ENCODE measurements around the gene KCNJ6. TPM values are rescaled to one million over a fixed set of nuclear protein-coding genes. Genes with fewer than 3 reads are reported as not detected.

The KCNJ6 gene
- total RNA-seq, 1 experiment from 2014 or later: not detected

- no peaks in the 10 kb centered on the region for H3K36me3 ChIP-seq (ENCODE audit: control insufficient read depth in 1 of 2, insufficient read depth in 2 of 2, low read length in 2 of 2)
- POLR2A ChIA-PET: no interaction called here
- no peak for TF ChIP-seq EGR1 (IDR thresholded peaks at IDR 0.05; ENCODE audit: low read depth)
- TF ChIP-seq FOSL1 (IDR thresholded peaks at IDR 0.05; ENCODE audit: low read depth): no peak
- no peak for TF ChIP-seq YY1 (IDR thresholded peaks at IDR 0.05; ENCODE audit: extremely low read depth, insufficient replicate concordance, low read depth, low read length)
- TF ChIP-seq, protein P1, sequence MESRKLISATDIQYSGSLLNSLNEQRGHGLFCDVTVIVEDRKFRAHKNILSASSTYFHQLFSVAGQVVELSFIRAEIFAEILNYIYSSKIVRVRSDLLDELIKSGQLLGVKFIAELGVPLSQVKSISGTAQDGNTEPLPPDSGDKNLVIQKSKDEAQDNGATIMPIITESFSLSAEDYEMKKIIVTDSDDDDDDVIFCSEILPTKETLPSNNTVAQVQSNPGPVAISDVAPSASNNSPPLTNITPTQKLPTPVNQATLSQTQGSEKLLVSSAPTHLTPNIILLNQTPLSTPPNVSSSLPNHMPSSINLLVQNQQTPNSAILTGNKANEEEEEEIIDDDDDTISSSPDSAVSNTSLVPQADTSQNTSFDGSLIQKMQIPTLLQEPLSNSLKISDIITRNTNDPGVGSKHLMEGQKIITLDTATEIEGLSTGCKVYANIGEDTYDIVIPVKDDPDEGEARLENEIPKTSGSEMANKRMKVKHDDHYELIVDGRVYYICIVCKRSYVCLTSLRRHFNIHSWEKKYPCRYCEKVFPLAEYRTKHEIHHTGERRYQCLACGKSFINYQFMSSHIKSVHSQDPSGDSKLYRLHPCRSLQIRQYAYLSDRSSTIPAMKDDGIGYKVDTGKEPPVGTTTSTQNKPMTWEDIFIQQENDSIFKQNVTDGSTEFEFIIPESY (IDR thresholded peaks at IDR 0.05; ENCODE audit: extremely low read depth, insufficient replicate concordance, low read length): no peak
- no peak for TF ChIP-seq POLR2AphosphoS5 (IDR thresholded peaks at IDR 0.05; ENCODE audit: low read depth, low read length)
- no peak for TF ChIP-seq TCF7L2 (IDR thresholded peaks at IDR 0.05; ENCODE audit: borderline replicate concordance, extremely low read depth, insufficient read depth, insufficient read length)
- TF ChIP-seq ZFX (IDR thresholded peaks at IDR 0.05): no peak
- no peak for TF ChIP-seq JUND (IDR thresholded peaks at IDR 0.05)
- TF ChIP-seq SIN3A (IDR thresholded peaks at IDR 0.05; ENCODE audit: low read depth): no peak
- TF ChIP-seq RAD21 (IDR thresholded peaks at IDR 0.05; ENCODE audit: low read depth): no peak
- no peak for TF ChIP-seq CEBPB (IDR thresholded peaks at IDR 0.05; ENCODE audit: low read depth)
- no TSS peak for BruUV-seq (replicated peaks)
- ATAC-seq (no peak), DNase-seq (ENCODE audit: low read depth, low spot score) (no peak)
- no peaks in the 10 kb centered on the region for H3K27me3 ChIP-seq (ENCODE audit: insufficient read depth, low read length)
- RAD21 ChIA-PET (ENCODE audit: low non-redundant PET in 1 of 2, low total read pairs in 2 of 2, uncharacterized antibody in 2 of 2, unreplicated experiment in 2 of 2): no interaction called here
- CTCF ChIA-PET: no interaction called here
- no peaks in the 10 kb centered on the region; a peak in 1 of 4 replicates for H3K9me3 ChIP-seq (ENCODE audit: control insufficient read depth in 1 of 2, insufficient read depth in 1 of 2, low read depth in 1 of 2, low read length in 2 of 2)
- no peak overlapping the region for H3K9ac ChIP-seq (ENCODE audit: low read length)
- no peak overlapping the region for H2AFZ ChIP-seq (ENCODE audit: low read depth, low read length, poor library complexity, severe bottlenecking)
- no peaks in the 10 kb centered on the region for H3K4me1 ChIP-seq (ENCODE audit: control insufficient read depth in 1 of 2, insufficient read depth in 2 of 2, low read length in 2 of 2)
- no peak overlapping the region for H3K4me2 ChIP-seq (ENCODE audit: low read length)
- H3K27ac ChIP-seq (ENCODE audit: low read depth, low read length): no peak overlapping the region
- no peaks in the 10 kb centered on the region for H3K79me2 ChIP-seq (ENCODE audit: insufficient read depth, low read length)
- intact Hi-C loops (cut with micrococcal nuclease): no loop called here
- no peaks in the 10 kb centered on the region for H3K9me2 ChIP-seq (ENCODE audit: insufficient read depth)
- no peak overlapping the region for H3K4me3 ChIP-seq (replicated peaks in 1 of 2; ENCODE audit: low read depth in 1 of 2, low read length in 2 of 2)
- no peaks in the 10 kb centered on the region; the same call in 1 of the 2 replicates for H4K20me1 ChIP-seq (ENCODE audit: insufficient read depth)
Measured at GRCh38 chr21:37907076-37907475, 9.2 kb downstream of the KCNJ6 start.

Data from HCT116 (cell line).